ENCODE results near the gene SLC7A1. TPM values are rescaled to one million over a fixed set of nuclear protein-coding genes. Genes with fewer than 3 reads are reported as not detected.

SLC7A1 gene
- total and polyA plus RNA-seq, 2 of the 4 experiments (the other 2 are of a cell fraction), result 9.7 to 22.3 TPM

GRCh38 chr13:29556742-29557141 is 38.7 kb downstream of the SLC7A1 start:
- Histone ChIP-seq H4K5ac (ENCODE audit: low read depth, low read length) (no peak overlapping the region), H3K56ac (ENCODE audit: extremely low read depth, insufficient read depth, low read length) (no peak overlapping the region), H3K4me2 (ENCODE audit: low read depth, low read length) (no peak overlapping the region), H3K23ac (ENCODE audit: low read depth, low read length) (no peak overlapping the region), H3K9me1 (ENCODE audit: insufficient read depth, low read length) (peaks cover 28% of the 10 kb centered on the region), H3K27ac (ENCODE audit: insufficient read depth, low read length) (no peak overlapping the region), H2BK120ac (ENCODE audit: low read depth, low read length) (no peak overlapping the region), H3K9ac (ENCODE audit: low read depth, low read length) (no peak overlapping the region), H2BK20ac (ENCODE audit: low read depth, low read length) (no peak overlapping the region), H2BK5ac (ENCODE audit: low read depth, low read length, poor library complexity, severe bottlenecking) (no peak overlapping the region), H3K4me1 (ENCODE audit: control insufficient read depth, insufficient read depth, low read length) (no peaks in the 10 kb centered on the region; the same call in 1 of the 2 replicates), H3K79me1 (ENCODE audit: low read depth in 1 of 2, low read length in 2 of 2) (peaks cover 23 to 67% of the 10 kb centered on the region in 2 experiments), H2AFZ (replicated peaks; ENCODE audit: low read length, poor library complexity) (no peak overlapping the region), H3K4ac (ENCODE audit: low read depth, low read length) (no peak overlapping the region), H3K36me3 (ENCODE audit: control insufficient read depth, insufficient read depth, low read length) (peaks cover 10% of the 10 kb centered on the region), H3K18ac (ENCODE audit: low read depth, low read length) (no peak overlapping the region), H3K14ac (replicated peaks; ENCODE audit: low read depth, low read length) (no peak overlapping the region), H4K91ac (ENCODE audit: insufficient read depth, low read depth, low read length) (no peak overlapping the region), H3K27me3 (ENCODE audit: control insufficient read depth, insufficient read depth, low read length) (no peaks in the 10 kb centered on the region), H4K20me1 (ENCODE audit: insufficient read depth, low read length) (peaks cover 57% of the 10 kb centered on the region), H3K9me3 (ENCODE audit: control insufficient read depth, insufficient read depth, low read length) (no peaks in the 10 kb centered on the region), H2AK5ac (ENCODE audit: low read depth, low read length) (no peak overlapping the region), H2AK9ac (replicated peaks; ENCODE audit: low read depth, low read length, poor library complexity) (no peak overlapping the region), H4K8ac (ENCODE audit: low read depth in 2 of 2, low read length in 2 of 2) (no peak overlapping the region), H3K4me3 (ENCODE audit: insufficient read depth, low read depth, low read length) (no peak overlapping the region), H2BK15ac (ENCODE audit: low read depth, low read length) (no peak overlapping the region)
- POLR2A ChIA-PET (ENCODE audit: unreplicated experiment), result no interaction called here
- in situ Hi-C loops (cut with MboI; ENCODE audit: low sequenced_read_pairs) (no loop called here), dilution Hi-C loops (cut with HindIII; ENCODE audit: low sequenced_read_pairs, unreplicated experiment) (no loop called here), intact Hi-C loops (cut with micrococcal nuclease) (no loop called here)
- no peak for TF ChIP-seq CEBPB (IDR thresholded peaks at IDR 0.05; ENCODE audit: low read depth, low read length)
- TF ChIP-seq RCOR1 (IDR thresholded peaks at IDR 0.05; ENCODE audit: insufficient replicate concordance, low read length), result no peak
- no peak for TF ChIP-seq POLR2A (IDR thresholded peaks at IDR 0.05; ENCODE audit: low read depth, low read length)
- TF ChIP-seq, protein P1, sequence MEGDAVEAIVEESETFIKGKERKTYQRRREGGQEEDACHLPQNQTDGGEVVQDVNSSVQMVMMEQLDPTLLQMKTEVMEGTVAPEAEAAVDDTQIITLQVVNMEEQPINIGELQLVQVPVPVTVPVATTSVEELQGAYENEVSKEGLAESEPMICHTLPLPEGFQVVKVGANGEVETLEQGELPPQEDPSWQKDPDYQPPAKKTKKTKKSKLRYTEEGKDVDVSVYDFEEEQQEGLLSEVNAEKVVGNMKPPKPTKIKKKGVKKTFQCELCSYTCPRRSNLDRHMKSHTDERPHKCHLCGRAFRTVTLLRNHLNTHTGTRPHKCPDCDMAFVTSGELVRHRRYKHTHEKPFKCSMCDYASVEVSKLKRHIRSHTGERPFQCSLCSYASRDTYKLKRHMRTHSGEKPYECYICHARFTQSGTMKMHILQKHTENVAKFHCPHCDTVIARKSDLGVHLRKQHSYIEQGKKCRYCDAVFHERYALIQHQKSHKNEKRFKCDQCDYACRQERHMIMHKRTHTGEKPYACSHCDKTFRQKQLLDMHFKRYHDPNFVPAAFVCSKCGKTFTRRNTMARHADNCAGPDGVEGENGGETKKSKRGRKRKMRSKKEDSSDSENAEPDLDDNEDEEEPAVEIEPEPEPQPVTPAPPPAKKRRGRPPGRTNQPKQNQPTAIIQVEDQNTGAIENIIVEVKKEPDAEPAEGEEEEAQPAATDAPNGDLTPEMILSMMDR (conservative IDR thresholded peaks at IDR 0.05; ENCODE audit: low read depth, low read length), result no peak
- no peak for TF ChIP-seq MAZ (IDR thresholded peaks at IDR 0.05; ENCODE audit: borderline replicate concordance, low read depth, low read length)
- no peak for TF ChIP-seq NFE2L2 (IDR thresholded peaks at IDR 0.05; ENCODE audit: low read depth, low read length)
- no peak for TF ChIP-seq BHLHE40 (IDR thresholded peaks at IDR 0.05; ENCODE audit: low read depth, low read length)
- no TSS peak for BruUV-seq (replicated peaks)
- CTCF ChIA-PET, result no interaction called here
- ATAC-seq (ENCODE audit: low read depth) (no peak; the same call in 1 of the 2 replicates), DNase-seq (no peak)
- WGBS, 2 experiments (ENCODE audit: extremely low coverage in 2 of 2, insufficient read length in 1 of 2), result no CpG with 5 or more reads among the region's 3 CpGs
